GM18498 (cell line): ENCODE data around the gene KIF1A.

Experiments
- ATAC-seq: cut with Tn5 transposase; IDR thresholded peaks from one replicate; pipeline ENCODE4 v1.9.1; 2021; ENCODE audit warnings: mild to moderate bottlenecking, moderate library complexity; ENCODE audit not compliant: unreplicated experiment

The KIF1A gene

GRCh38 chr2:240672701-240673190, 147.3 kb downstream of the KIF1A start:
- no peak for ATAC-seq

- no peak for ATAC-seq
Measured at GRCh38 chr2:240672076-240672700, 147.8 kb downstream of the KIF1A start.

- ATAC-seq = no peak
Measured at GRCh38 chr2:240670950-240671349, 149.1 kb downstream of the KIF1A start.

GRCh38 chr2:240670402-240670801, 149.6 kb downstream of the KIF1A start:
- ATAC-seq = no peak

GRCh38 chr2:240664622-240665021, 155.4 kb downstream of the KIF1A start:
- no peak for ATAC-seq
